ENCODE data around the gene CCNO. TPM values are rescaled to one million over a fixed set of nuclear protein-coding genes. Genes with fewer than 3 reads are reported as not detected.

The CCNO gene
- total RNA-seq, 2 donors from 2014 or later, result 5.1 to 9.7 TPM

DNA sequence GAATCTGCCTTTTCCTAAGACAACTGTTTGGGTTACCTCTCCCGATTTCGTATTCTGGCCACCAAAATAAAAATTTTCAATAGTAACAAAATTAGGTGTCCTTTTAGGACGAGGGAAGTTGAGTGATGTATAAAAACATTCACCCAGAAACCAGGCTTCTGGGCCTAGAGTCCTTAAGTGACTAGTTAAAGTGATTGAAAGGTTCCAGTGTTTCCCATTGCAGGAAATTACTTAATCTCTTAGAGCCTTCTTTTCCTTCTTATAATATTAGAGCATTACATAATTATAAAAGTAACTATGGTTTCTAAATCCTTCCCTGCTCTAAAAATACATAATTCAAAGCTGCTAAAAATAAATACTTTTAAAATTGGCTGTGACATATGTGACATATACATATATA lies 13.6 kb downstream of the CCNO start:
- Histone ChIP-seq H3K27ac (ENCODE audit: low read depth, low read length) (no peak overlapping the region), H3K27me3 (ENCODE audit: control insufficient read depth, insufficient read depth, low read length, poor library complexity, severe bottlenecking) (peaks cover 80% of the 10 kb centered on the region), H3K9ac (ENCODE audit: extremely low read depth, low read length, poor library complexity, severe bottlenecking) (no peak overlapping the region), H3K4me3 (ENCODE audit: low read length) (peak overlapping the region; percentile 76), H3K9me3 (ENCODE audit: control insufficient read depth, low read length) (no peaks in the 10 kb centered on the region), H3K36me3 (ENCODE audit: control insufficient read depth, insufficient read depth, low read length) (no peaks in the 10 kb centered on the region), H3K4me1 (ENCODE audit: control insufficient read depth, insufficient read depth, low read length) (no peaks in the 10 kb centered on the region)
- no peak for TF ChIP-seq CTCF (conservative IDR thresholded peaks at IDR 0.05)
- no peak for DNase-seq
- Mint-ChIP-seq H3K4me3 (peak overlapping the region; percentile 76), H3K27ac (no peak overlapping the region), H3K36me3 (ENCODE audit: low read depth) (peaks cover 3% of the 10 kb centered on the region), H3K4me1 (peaks cover 7% of the 10 kb centered on the region), H3K27me3 (ENCODE audit: insufficient read depth) (peaks cover 67% of the 10 kb centered on the region), H3K9me3 (no peaks in the 10 kb centered on the region)
- 91% methylated on average over 3 of the region's 3 CpGs; no CpG with 5 or more reads in 1 of the 2 experiments for WGBS, 2 experiments (ENCODE audit: insufficient coverage in 1 of 2, insufficient read length in 1 of 2)

DNA sequence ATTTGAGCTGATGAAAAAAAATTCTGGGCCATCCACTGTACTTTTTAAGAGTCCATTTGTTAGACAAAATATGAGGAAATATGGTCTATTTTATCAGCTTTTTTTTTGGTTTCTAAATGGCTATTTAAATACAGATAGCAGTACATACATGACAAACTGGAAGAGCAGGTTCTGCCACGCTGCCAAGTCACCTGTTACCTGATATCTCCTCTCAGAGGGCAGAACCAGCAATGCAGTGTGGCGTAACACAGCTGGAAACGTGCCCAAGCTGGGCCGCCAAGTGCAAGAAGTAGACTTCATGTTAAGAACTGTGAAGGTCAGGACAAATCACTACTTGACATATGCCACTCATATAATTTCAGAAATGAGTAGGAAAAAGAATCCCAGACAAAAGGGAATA lies 14.4 kb downstream of the CCNO start:
- Histone ChIP-seq H3K4me1 (ENCODE audit: control insufficient read depth, insufficient read depth, low read length) (no peaks in the 10 kb centered on the region), H3K9me3 (ENCODE audit: control insufficient read depth, low read length) (no peaks in the 10 kb centered on the region), H3K27ac (ENCODE audit: low read depth, low read length) (no peak overlapping the region), H3K27me3 (ENCODE audit: control insufficient read depth, insufficient read depth, low read length, poor library complexity, severe bottlenecking) (peaks cover 72% of the 10 kb centered on the region), H3K4me3 (ENCODE audit: low read length) (no peak overlapping the region), H3K36me3 (ENCODE audit: control insufficient read depth, insufficient read depth, low read length) (no peaks in the 10 kb centered on the region), H3K9ac (ENCODE audit: extremely low read depth, low read length, poor library complexity, severe bottlenecking) (no peak overlapping the region)
- 44 to 94% methylated on average over 2 to 4 of the region's 4 CpGs for WGBS, 2 experiments (ENCODE audit: insufficient coverage in 1 of 2, insufficient read length in 1 of 2)
- Mint-ChIP-seq H3K4me1 (peaks cover 7% of the 10 kb centered on the region), H3K36me3 (ENCODE audit: low read depth) (peaks cover 3% of the 10 kb centered on the region), H3K4me3 (no peak overlapping the region), H3K27ac (no peak overlapping the region), H3K9me3 (no peaks in the 10 kb centered on the region), H3K27me3 (ENCODE audit: insufficient read depth) (peaks cover 59% of the 10 kb centered on the region)
- no peak for DNase-seq
- no peak for TF ChIP-seq CTCF (conservative IDR thresholded peaks at IDR 0.05)

DNA sequence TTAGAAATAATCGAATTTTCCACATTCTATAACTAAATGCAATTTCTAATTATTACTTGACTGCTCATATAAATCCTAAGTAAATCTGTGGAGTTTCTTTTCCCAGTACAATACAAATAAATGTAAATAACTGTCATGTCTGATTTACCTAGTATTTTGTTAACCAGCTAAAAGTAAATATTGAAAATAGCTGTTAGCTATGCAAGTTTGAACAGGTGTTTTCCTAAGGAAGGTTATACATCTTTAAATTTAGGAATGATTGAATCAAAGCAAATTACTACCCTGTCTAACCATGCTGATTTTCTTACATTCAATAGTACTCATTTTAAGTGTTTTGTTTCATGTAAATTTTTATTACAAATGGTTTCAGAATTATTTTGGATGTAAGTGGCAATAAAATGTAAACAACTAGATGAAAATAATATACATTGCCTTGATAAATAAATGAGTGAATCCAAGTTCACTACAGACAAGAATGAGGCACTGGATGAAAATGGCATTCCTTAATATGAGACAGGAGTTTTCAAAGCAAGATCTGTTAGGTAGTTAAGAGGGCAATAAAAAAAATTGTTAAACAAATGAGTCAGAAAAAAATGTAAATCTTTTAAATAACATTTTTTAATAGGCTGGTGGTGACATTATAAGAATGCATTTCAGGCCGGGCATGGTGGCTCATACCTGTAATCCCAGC lies 22.1 kb downstream of the CCNO start:
- no peaks in the 10 kb centered on the region for H3K9me3 Mint-ChIP-seq
- Histone ChIP-seq H3K27ac (ENCODE audit: low read depth, low read length) (no peak overlapping the region), H3K27me3 (ENCODE audit: control insufficient read depth, insufficient read depth, low read length, poor library complexity, severe bottlenecking) (peaks cover 24% of the 10 kb centered on the region), H3K36me3 (ENCODE audit: control insufficient read depth, insufficient read depth, low read length) (no peaks in the 10 kb centered on the region), H3K4me3 (ENCODE audit: low read length) (no peak overlapping the region), H3K9me3 (ENCODE audit: control insufficient read depth, low read length) (no peaks in the 10 kb centered on the region), H3K9ac (ENCODE audit: extremely low read depth, low read length, poor library complexity, severe bottlenecking) (no peak overlapping the region), H3K4me1 (ENCODE audit: control insufficient read depth, insufficient read depth, low read length) (no peaks in the 10 kb centered on the region)
- H3K27me3 Mint-ChIP-seq (ENCODE audit: insufficient read depth), result peaks cover 19% of the 10 kb centered on the region
- H3K4me3 Mint-ChIP-seq, result no peak overlapping the region
- no peaks in the 10 kb centered on the region for H3K36me3 Mint-ChIP-seq (ENCODE audit: low read depth)
- 84% methylated on average over 2 of the region's 2 CpGs; no CpG with 5 or more reads in 1 of the 2 experiments for WGBS, 2 experiments (ENCODE audit: insufficient coverage in 1 of 2, insufficient read length in 1 of 2)
- no peaks in the 10 kb centered on the region for H3K4me1 Mint-ChIP-seq
- no peak overlapping the region for H3K27ac Mint-ChIP-seq
- no peak for DNase-seq
- TF ChIP-seq CTCF (conservative IDR thresholded peaks at IDR 0.05), result no peak
